Fibroblast of the aortic adventitia (primary cell): ENCODE measurements around the gene CRIP1. TPM values are rescaled to one million over a fixed set of nuclear protein-coding genes. Genes with fewer than 3 reads are reported as not detected.

Source experiments
- DNase-seq: peaks from one replicate; pipeline ENCODE4 v3.0.0-alpha.2; 2010; ENCODE audit warnings: low read depth
- H3K4me3 ChIP-seq: 2 replicates; pipeline ENCODE4 v1.5.1; 2011; ENCODE audit warnings: low read depth, mild to moderate bottlenecking, control low read depth, low read length, moderate library complexity
- CTCF ChIP-seq: IDR thresholded peaks from 2 replicates; pipeline ENCODE4 v1.5.1; 2011; ENCODE audit warnings: mild to moderate bottlenecking, low read length, control low read depth, inconsistent platforms; ENCODE audit not compliant: insufficient read depth
- total RNA-seq: library from RNA; depleted of rRNA; stranded (reverse); fragments of >200 nt; gene quantifications from 2 replicates; pipeline ENCODE4 v1.2.3, GENCODE V29; 2012; ENCODE audit warnings: low replicate concordance

CRIP1 gene
- total RNA-seq, 1 donor: 9.4 TPM

- H3K4me3 ChIP-seq: no peak overlapping the region
- DNase-seq: no peak
- no peak for TF ChIP-seq CTCF
Observed at GRCh38 chr14:105483300-105484068, 3.2 kb upstream of the CRIP1 start.

- no peak for TF ChIP-seq CTCF
- H3K4me3 ChIP-seq: no peak overlapping the region
- peak; percentile 48 for DNase-seq
Observed at GRCh38 chr14:105484069-105484996, 2.4 kb upstream of the CRIP1 start.

- no peak for DNase-seq
- TF ChIP-seq CTCF: no peak
- no peak overlapping the region for H3K4me3 ChIP-seq
Observed at GRCh38 chr14:105484997-105485393, 1.7 kb upstream of the CRIP1 start.

- DNase-seq: no peak
- no peak for TF ChIP-seq CTCF
- no peak overlapping the region for H3K4me3 ChIP-seq
Observed at GRCh38 chr14:105485739-105486162, 935 bp upstream of the CRIP1 start.

GRCh38 chr14:105486974-105487448, 325 bp downstream of the CRIP1 start:
- H3K4me3 ChIP-seq: peak overlapping the region; percentile 40
- no peak for DNase-seq
- no peak for TF ChIP-seq CTCF

GRCh38 chr14:105487449-105487985, 831 bp downstream of the CRIP1 start:
- H3K4me3 ChIP-seq: peak overlapping the region; percentile 40
- no peak for TF ChIP-seq CTCF
- DNase-seq: no peak
